Natural killer cell (primary cell): Measurements from ENCODE around the gene CDCA3. TPM values are rescaled to one million over a fixed set of nuclear protein-coding genes. Genes with fewer than 3 reads are reported as not detected.
A peak's percentile ranks its signal among the peaks of the same experiment; 100 is the strongest.
"Not testable (repeated sequence)": the region's sequence is repeated elsewhere in the genome, so short reads cannot be mapped to it uniquely, and the experiment has no call there.

ENCODE experiments used
- ATAC-seq, 3 donors: fragments of 150-1000 bp in 2 of 3; fragments of 200-7000 bp in 1 of 3; cut with Tn5 transposase; 1 replicate in 1 of 3; 2 replicates in 2 of 3; pipeline ENCODE4 v1.10.0; 2021; ENCODE audit warnings: mild to moderate bottlenecking in 2 of 3, moderate library complexity in 2 of 3
- DNase-seq, 2 donors: peaks; one replicate each; pipeline versions ENCODE4 v3.0.0 to v3.0.0-alpha.2; 2013 to 2021; ENCODE audit warnings: mixed read lengths in 1 of 2
- H3K27ac ChIP-seq: one replicate; pipeline ENCODE4 v1.5.1; 2013; ENCODE audit warnings: mild to moderate bottlenecking, low read length
- H3K27me3 ChIP-seq: one replicate; pipeline ENCODE4 v1.6.1; 2013; ENCODE audit warnings: low read length; ENCODE audit not compliant: control insufficient read depth, insufficient read depth
- H3K36me3 ChIP-seq: one replicate; pipeline ENCODE4 v1.6.1; 2013; ENCODE audit warnings: low read length; ENCODE audit not compliant: control insufficient read depth, insufficient read depth
- H3K4me1 ChIP-seq: one replicate; pipeline ENCODE4 v1.6.1; 2013; ENCODE audit warnings: low read length; ENCODE audit not compliant: control insufficient read depth, insufficient read depth
- H3K4me3 ChIP-seq: one replicate; pipeline ENCODE4 v1.5.1; 2013; ENCODE audit warnings: low read length
- H3K9me3 ChIP-seq: one replicate; pipeline ENCODE4 v1.6.1; 2013; ENCODE audit warnings: low read length; ENCODE audit not compliant: control insufficient read depth, insufficient read depth
- H3K27ac Mint-ChIP-seq, 2 donors: one replicate each; pipeline ENCODE4 v1.8.0; 2022; ENCODE audit warnings: mild to moderate bottlenecking in 2 of 2, mixed read lengths in 2 of 2, moderate library complexity in 1 of 2
- H3K27me3 Mint-ChIP-seq, 2 donors: one replicate each; pipeline ENCODE4 v1.8.0; 2022; ENCODE audit warnings: low read depth in 2 of 2, mixed read lengths in 2 of 2
- H3K36me3 Mint-ChIP-seq: one replicate; pipeline ENCODE4 v1.8.0; 2022; ENCODE audit warnings: mixed read lengths
- H3K4me1 Mint-ChIP-seq, 2 donors: one replicate each; pipeline ENCODE4 v1.8.0; 2022; ENCODE audit warnings: mixed read lengths in 2 of 2
- H3K4me3 Mint-ChIP-seq: one replicate; pipeline ENCODE4 v1.8.0; 2022; ENCODE audit warnings: mild to moderate bottlenecking, moderate library complexity, mixed read lengths
- H3K9me3 Mint-ChIP-seq, 2 donors: one replicate each; pipeline ENCODE4 v1.8.0; 2022; ENCODE audit warnings: mixed read lengths in 2 of 2
- CTCF ChIP-seq: fragments of 200-600 bp; IDR thresholded peaks from one replicate; pipeline ENCODE4 v1.8.0; 2022; ENCODE audit warnings: antibody characterized with exemption
- WGBS: methylation state at CpG from one replicate; pipeline ENCODE4 v1.1.7; 2013; ENCODE audit warnings: missing lambda C conversion rate; ENCODE audit not compliant: insufficient coverage; 5-methylcytosine and 5-hydroxymethylcytosine counted together
- intact Hi-C: fragments of 100-400 bp; cut with micrococcal nuclease; formaldehyde crosslinking; loops from one replicate; pipeline ENCODE4 v1.14.2; 2022
- total RNA-seq, 4 donors: library from RNA; stranded (reverse); fragments of 120-200 nt in 1 of 4; gene quantifications; one replicate each; pipeline versions ENCODE4 v1.2.3 to v1.2.4, GENCODE V29; 2013 to 2022

The CDCA3 gene
- total RNA-seq, 3 donors from 2014 or later (not counting 1 experiment from before 2014, with no cell fraction given): 1.4 to 3.3 (median 1.4) TPM

- no peak overlapping the region for H3K4me3 Mint-ChIP-seq
- Histone ChIP-seq H3K4me1 (no peaks in the 10 kb centered on the region), H3K4me3 (no peak overlapping the region), H3K9me3 (no peaks in the 10 kb centered on the region), H3K27me3 (no peaks in the 10 kb centered on the region), H3K27ac (no peak overlapping the region), H3K36me3 (peaks cover 2% of the 10 kb centered on the region)
- intact Hi-C loops: no loop called here
- ATAC-seq (no peak), DNase-seq (no peak)
- WGBS: 98% methylated on average over 5 of the region's 5 CpGs
- no peak for TF ChIP-seq CTCF
- no peaks in the 10 kb centered on the region for H3K27me3 Mint-ChIP-seq
- H3K4me1 Mint-ChIP-seq: no peaks in the 10 kb centered on the region
- no peaks in the 10 kb centered on the region for H3K9me3 Mint-ChIP-seq
- H3K27ac Mint-ChIP-seq: no peak overlapping the region
- H3K36me3 Mint-ChIP-seq: no peaks in the 10 kb centered on the region
These were observed 32.2 kb upstream of the CDCA3 start for GRCh38 chr12:6883252-6883651.

GRCh38 chr12:6879824-6880223, 28.7 kb upstream of the CDCA3 start:
- H3K36me3 Mint-ChIP-seq, H3K27ac ChIP-seq, H3K9me3 Mint-ChIP-seq, H3K4me3 Mint-ChIP-seq, H3K27me3 Mint-ChIP-seq, H3K4me3 ChIP-seq, H3K27me3 ChIP-seq, H3K4me1 ChIP-seq, H3K36me3 ChIP-seq, DNase-seq, intact Hi-C loops, H3K9me3 ChIP-seq, H3K27ac Mint-ChIP-seq, H3K4me1 Mint-ChIP-seq, ATAC-seq: not testable (repeated sequence)
- 95% methylated on average over 11 of the region's 11 CpGs for WGBS

- H3K9me3 ChIP-seq, DNase-seq, H3K27me3 Mint-ChIP-seq, H3K9me3 Mint-ChIP-seq, ATAC-seq, H3K36me3 Mint-ChIP-seq, intact Hi-C loops, H3K27me3 ChIP-seq: not testable (repeated sequence)
- Histone ChIP-seq H3K36me3 (peaks cover 19% of the 10 kb centered on the region), H3K4me3 (peak overlapping the region; percentile 51), H3K27ac (peak overlapping the region; percentile 63), H3K4me1 (peaks cover 43% of the 10 kb centered on the region)
- Mint-ChIP-seq H3K4me3 (peak overlapping the region; percentile 89), H3K27ac (peak overlapping the region; percentile 87 to 94), H3K4me1 (peaks cover 35 to 49% of the 10 kb centered on the region in 2 donors)
- 56% methylated on average over 9 of the region's 9 CpGs for WGBS
These were observed 22.9 kb upstream of the CDCA3 start for GRCh38 chr12:6874015-6874368.

- Histone ChIP-seq H3K27ac (peak within 1 kb of the TSS; percentile 63), H3K4me1 (peaks cover 50% of the 10 kb centered on the region), H3K36me3 (peaks cover 19% of the 10 kb centered on the region), H3K4me3 (peak within 1 kb of the TSS; percentile 81), H3K27me3 (no peaks in the 10 kb centered on the region), H3K9me3 (no peaks in the 10 kb centered on the region)
- TF ChIP-seq CTCF: no peak
- intact Hi-C loops: loop anchor here (1.0 to 2.0 kb wide), 7 partner anchors 18 to 145 kb away; partner anchors contain the start of genes EMG1, ENO2, LPCAT3 and LRRC23
- Mint-ChIP-seq H3K27ac (peak within 1 kb of the TSS; percentile 87 to 94), H3K9me3 (no peaks in the 10 kb centered on the region), H3K36me3 (no peaks in the 10 kb centered on the region), H3K27me3 (no peaks in the 10 kb centered on the region), H3K4me3 (peak within 1 kb of the TSS; percentile 93), H3K4me1 (peaks cover 41 to 56% of the 10 kb centered on the region in 2 donors)
- ATAC-seq (peak; percentile 87 to 99 (median 91)), DNase-seq (peak; percentile 99 to 100)
- under 1% methylated on average over 66 of the region's 66 CpGs for WGBS
These were observed 22.3 kb upstream of the CDCA3 start, which contains the start of gene SPSB2 for GRCh38 chr12:6873094-6874014. SPSB2 (minus strand) TSS chr12:6873303; CDS start chr12:6872901, 402 bp downstream.
